ENCODE data around the gene AGT.
"Not testable (repeated sequence)": the region's sequence is repeated elsewhere in the genome, so short reads cannot be mapped to it uniquely, and the experiment has no call there.

The AGT gene

DNA sequence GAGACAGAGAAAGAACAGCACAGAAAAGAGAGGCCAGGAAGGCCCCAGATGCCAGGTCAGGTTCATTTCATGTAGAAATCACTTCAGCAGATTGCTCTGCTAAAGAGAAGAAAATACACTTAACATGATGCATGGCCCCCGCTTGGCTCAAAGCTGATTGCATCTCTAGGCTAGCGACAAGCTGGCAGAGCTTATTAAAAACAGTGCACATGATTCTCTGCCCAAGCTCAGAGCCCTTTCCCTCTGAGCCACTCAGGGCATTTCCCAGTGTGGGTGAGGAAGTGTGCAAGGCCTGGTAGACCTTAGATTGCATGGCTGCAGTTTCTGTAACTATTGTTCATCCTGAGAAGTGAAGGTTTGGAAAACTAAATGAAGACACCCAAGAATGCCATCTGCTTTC, 30.0 kb upstream of the AGT start:
- Histone ChIP-seq H3K4me3 (ENCODE audit: low read depth in 1 of 2, low read length in 2 of 2) (no peak overlapping the region), H3K36me3 (ENCODE audit: control insufficient read depth in 1 of 2, insufficient read depth in 2 of 2, low read length in 2 of 2) (no peaks in the 10 kb centered on the region), H3K9ac (ENCODE audit: low read depth in 1 of 2, low read length in 2 of 2) (no peak overlapping the region), H3K27me3 (ENCODE audit: control insufficient read depth in 1 of 2, insufficient read depth in 2 of 2, low read length in 2 of 2) (no peaks in the 10 kb centered on the region), H3K27ac (ENCODE audit: low read depth, low read length) (no peak overlapping the region), H3K9me3 (ENCODE audit: control insufficient read depth in 1 of 2, low read length in 2 of 2) (no peaks in the 10 kb centered on the region), H3K4me1 (ENCODE audit: control insufficient read depth in 1 of 2, insufficient read depth in 2 of 2, low read length in 2 of 2) (no peaks in the 10 kb centered on the region)

DNA sequence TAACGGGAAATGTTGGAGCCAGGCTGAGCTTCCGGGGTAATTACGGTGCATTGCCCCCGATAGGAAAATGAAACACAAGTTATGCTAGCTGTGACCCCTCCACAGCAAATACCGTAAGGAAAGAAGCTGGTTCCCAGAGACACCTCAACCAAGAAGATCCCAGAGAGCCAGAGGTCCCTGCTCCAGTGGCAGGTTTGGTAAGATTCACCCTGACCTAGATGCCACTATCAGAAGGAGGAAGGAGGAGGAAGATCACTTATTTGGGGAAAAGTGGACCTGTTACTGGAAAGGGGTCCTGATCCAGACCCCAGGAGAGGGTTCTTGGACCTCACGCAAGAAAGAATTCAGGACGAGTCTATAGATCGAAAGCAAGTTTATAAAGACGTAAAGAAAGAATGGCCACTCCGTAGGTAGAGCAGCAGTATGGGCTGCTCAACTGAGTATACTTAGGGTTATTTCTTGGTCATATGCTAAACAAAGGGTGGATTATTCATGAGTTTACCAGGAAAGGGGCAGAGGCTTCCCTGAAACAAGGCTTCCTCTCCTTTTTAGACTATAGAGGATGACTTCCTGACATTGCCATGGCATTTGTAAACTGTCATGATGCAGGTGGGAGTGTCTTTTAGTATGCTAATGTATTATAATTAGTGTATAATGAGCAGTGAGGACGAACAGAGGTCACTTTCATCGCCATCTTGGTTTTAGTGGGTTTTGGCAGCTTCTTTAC, 25.8 kb upstream of the AGT start:
- Histone ChIP-seq H3K9me3 (ENCODE audit: control insufficient read depth in 1 of 2, low read length in 2 of 2) (peaks cover 0 to 3% of the 10 kb centered on the region in 2 donors), H3K27me3 (ENCODE audit: control insufficient read depth in 1 of 2, insufficient read depth in 2 of 2, low read length in 2 of 2) (no peaks in the 10 kb centered on the region), H3K36me3 (ENCODE audit: control insufficient read depth in 1 of 2, insufficient read depth in 2 of 2, low read length in 2 of 2) (no peaks in the 10 kb centered on the region), H3K4me3 (ENCODE audit: low read depth in 1 of 2, low read length in 2 of 2) (no peak overlapping the region), H3K9ac (ENCODE audit: low read depth in 1 of 2, low read length in 2 of 2) (no peak overlapping the region), H3K4me1 (ENCODE audit: control insufficient read depth in 1 of 2, insufficient read depth in 2 of 2, low read length in 2 of 2) (no peaks in the 10 kb centered on the region), H3K27ac (ENCODE audit: low read depth, low read length) (no peak overlapping the region)

DNA sequence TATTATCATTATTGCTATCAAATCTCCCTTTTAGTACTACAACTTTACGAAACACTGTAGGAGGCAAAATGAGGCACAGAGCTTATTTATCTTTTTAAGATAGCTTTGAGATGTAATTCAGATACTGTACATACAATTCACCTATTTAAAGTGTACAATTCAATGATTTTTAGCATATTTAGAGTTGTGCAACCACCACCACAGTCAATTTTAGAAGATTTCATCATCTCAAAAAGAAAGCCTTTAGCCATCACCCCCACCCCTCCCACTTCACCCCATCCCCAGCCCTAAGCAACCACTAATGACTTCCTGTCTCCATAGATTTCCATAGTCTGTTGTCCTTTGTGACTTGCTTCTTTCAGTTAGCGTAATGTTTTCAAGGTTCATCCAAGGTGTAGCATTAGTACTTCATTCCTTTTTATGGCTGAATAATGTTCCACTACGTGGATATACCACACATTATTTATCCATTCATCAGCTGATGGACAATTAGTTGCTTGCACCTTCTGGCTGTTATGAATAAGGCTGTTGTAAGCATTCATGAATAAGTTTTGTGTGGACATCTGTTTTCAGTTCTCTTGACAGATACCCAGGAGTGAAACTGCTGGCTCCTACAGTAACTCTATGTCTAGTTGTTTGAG, 23.8 kb upstream of the AGT start:
- H3K9me3 ChIP-seq (ENCODE audit: control insufficient read depth in 1 of 2, low read length in 2 of 2): peaks cover 0 to 3% of the 10 kb centered on the region in 2 donors
- no peaks in the 10 kb centered on the region for H3K4me1 ChIP-seq (ENCODE audit: control insufficient read depth in 1 of 2, insufficient read depth in 2 of 2, low read length in 2 of 2)
- H3K27ac ChIP-seq (ENCODE audit: low read depth, low read length): no peak overlapping the region
- no peak overlapping the region for H3K4me3 ChIP-seq (ENCODE audit: low read depth in 1 of 2, low read length in 2 of 2)
- no peak overlapping the region for H3K9ac ChIP-seq (ENCODE audit: low read depth in 1 of 2, low read length in 2 of 2)
- H3K27me3 ChIP-seq (ENCODE audit: control insufficient read depth in 1 of 2, insufficient read depth in 2 of 2, low read length in 2 of 2): no peaks in the 10 kb centered on the region
- H3K36me3 ChIP-seq (ENCODE audit: control insufficient read depth in 1 of 2, insufficient read depth in 2 of 2, low read length in 2 of 2): no peaks in the 10 kb centered on the region

DNA sequence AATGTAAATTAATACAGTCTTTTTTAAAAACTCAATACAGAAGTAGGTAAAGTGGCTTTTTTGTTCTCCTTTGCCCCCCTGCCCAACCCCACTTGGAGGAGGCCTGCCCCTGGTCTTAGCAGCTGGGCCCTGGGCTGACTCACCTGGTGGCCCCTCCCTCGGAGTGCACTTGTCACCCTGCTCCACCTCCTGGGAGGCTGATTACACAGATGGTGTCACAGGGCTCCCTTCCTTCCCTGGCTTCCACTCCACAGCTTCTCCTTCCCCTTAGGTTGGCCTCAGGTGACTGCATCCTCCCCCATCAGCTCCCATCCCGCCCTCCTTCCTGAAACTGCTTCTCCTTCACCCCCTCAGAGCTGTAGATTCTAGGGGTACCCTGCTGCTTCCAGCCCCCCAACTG, 21.5 kb upstream of the AGT start:
- Histone ChIP-seq H3K4me3 (ENCODE audit: low read depth in 1 of 2, low read length in 2 of 2) (no peak overlapping the region), H3K36me3 (ENCODE audit: control insufficient read depth in 1 of 2, insufficient read depth in 2 of 2, low read length in 2 of 2) (no peaks in the 10 kb centered on the region), H3K27me3 (ENCODE audit: control insufficient read depth in 1 of 2, insufficient read depth in 2 of 2, low read length in 2 of 2) (no peaks in the 10 kb centered on the region), H3K9me3 (ENCODE audit: control insufficient read depth in 1 of 2, low read length in 2 of 2) (peaks cover 0 to 3% of the 10 kb centered on the region in 2 donors), H3K4me1 (ENCODE audit: control insufficient read depth in 1 of 2, insufficient read depth in 2 of 2, low read length in 2 of 2) (peaks cover 5 to 6% of the 10 kb centered on the region in 2 donors), H3K9ac (ENCODE audit: low read depth in 1 of 2, low read length in 2 of 2) (no peak overlapping the region), H3K27ac (ENCODE audit: low read depth, low read length) (no peak overlapping the region)

DNA sequence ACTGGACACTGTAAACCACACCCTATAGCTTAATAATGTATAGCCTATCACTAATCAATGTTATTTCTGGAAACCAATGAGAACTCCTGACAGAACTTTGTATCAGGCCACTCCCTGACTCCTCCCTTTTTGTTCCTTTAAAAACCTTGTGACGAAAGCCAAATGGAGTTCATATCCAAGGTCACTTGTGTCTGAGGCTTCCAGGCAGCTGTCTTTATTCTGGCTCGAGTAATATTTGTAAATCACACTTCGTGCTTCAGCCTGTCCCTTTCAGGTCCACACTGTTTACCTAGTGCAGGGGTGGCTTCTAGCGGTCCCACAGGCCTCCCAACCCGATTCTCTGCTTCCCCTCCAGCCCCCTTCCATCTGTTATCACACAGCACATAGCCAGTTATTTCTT, 17.1 kb upstream of the AGT start:
- no peaks in the 10 kb centered on the region for H3K27me3 ChIP-seq (ENCODE audit: control insufficient read depth in 1 of 2, insufficient read depth in 2 of 2, low read length in 2 of 2)
- no peak overlapping the region for H3K27ac ChIP-seq (ENCODE audit: low read depth, low read length)
- H3K9me3 ChIP-seq (ENCODE audit: control insufficient read depth in 1 of 2, low read length in 2 of 2): no peaks in the 10 kb centered on the region
- H3K36me3 ChIP-seq (ENCODE audit: control insufficient read depth in 1 of 2, insufficient read depth in 2 of 2, low read length in 2 of 2): no peaks in the 10 kb centered on the region
- peaks cover 12 to 19% of the 10 kb centered on the region in 2 donors for H3K4me1 ChIP-seq (ENCODE audit: control insufficient read depth in 1 of 2, insufficient read depth in 2 of 2, low read length in 2 of 2)
- no peak overlapping the region for H3K4me3 ChIP-seq (ENCODE audit: low read depth in 1 of 2, low read length in 2 of 2)
- no peak overlapping the region for H3K9ac ChIP-seq (ENCODE audit: low read depth in 1 of 2, low read length in 2 of 2)

DNA sequence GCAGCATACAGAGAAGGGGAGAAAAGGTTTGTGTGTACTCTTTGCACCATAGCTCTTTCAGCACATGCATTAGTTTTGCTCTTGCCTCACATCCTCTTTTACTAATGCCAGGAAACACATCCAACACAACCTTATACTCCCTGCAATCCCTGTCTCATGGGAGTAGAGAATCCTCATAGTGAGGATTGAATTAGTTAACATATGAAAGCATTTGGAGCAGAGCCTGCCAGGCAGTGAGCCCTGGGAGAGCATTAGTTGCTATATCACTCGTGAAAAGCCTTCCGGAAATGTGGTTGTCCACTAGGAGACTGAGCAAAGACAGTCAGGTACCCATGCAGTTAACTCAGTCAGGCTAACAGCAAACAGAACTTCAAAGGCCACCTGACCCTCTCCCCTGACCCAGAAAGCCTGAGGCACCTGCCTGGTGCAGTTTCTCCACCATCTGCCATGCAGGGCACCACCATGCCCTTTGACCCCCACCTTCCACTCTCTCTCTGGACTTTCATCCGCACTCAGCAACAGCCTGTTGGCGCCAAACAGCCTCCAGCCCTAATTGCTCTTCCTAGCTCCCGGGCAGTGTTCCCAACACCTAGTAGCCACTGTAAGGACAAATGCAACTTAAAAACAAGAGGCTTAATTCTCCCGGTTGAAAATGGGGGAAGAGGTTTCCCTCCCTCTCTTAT, 14.9 kb upstream of the AGT start:
- no peak overlapping the region for H3K27ac ChIP-seq (ENCODE audit: low read depth, low read length)

DNA sequence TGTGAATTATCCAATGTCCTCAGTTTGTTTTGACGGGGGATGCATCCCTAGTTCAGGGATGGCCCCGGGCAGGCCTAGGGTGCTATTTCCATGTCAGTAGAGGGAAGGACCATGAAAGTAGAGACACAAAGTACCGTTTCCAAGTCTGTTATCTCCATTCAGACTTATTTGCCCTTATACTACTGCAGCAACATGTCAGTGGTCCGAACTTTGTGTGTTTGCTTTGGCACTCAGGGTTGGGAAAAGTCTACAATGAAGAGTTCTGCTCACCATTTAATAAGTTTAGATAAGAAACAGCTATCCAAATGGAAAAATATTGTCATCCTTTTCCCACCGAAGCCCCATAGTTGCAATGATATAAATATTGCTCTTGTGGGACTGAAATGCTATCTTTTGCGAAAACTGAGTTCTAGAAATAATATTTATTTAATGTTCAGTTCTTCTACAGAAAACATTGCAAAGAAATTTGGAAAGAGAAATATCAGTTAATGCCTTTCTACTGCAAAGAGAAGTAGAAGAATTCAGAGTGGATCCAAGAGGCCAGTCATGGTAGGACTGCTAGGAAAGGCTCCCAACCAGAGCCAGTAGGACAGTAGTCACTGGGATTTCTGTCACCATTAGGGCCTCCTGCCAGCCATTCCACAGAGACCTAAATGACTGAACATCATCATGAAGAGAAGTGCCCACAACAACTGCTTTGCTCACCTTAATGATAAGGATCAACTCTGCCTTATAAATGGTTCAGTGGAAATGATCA, 11.5 kb upstream of the AGT start:
- Histone ChIP-seq H3K36me3 (ENCODE audit: control insufficient read depth in 1 of 2, insufficient read depth in 2 of 2, low read length in 2 of 2) (no peaks in the 10 kb centered on the region), H3K9me3 (ENCODE audit: control insufficient read depth in 1 of 2, low read length in 2 of 2) (peaks cover 0 to 7% of the 10 kb centered on the region in 2 donors), H3K27ac (ENCODE audit: low read depth, low read length) (no peak overlapping the region), H3K4me3 (ENCODE audit: low read depth in 1 of 2, low read length in 2 of 2) (no peak overlapping the region), H3K9ac (ENCODE audit: low read depth in 1 of 2, low read length in 2 of 2) (no peak overlapping the region), H3K4me1 (ENCODE audit: control insufficient read depth in 1 of 2, insufficient read depth in 2 of 2, low read length in 2 of 2) (peaks cover 7 to 13% of the 10 kb centered on the region in 2 donors), H3K27me3 (ENCODE audit: control insufficient read depth in 1 of 2, insufficient read depth in 2 of 2, low read length in 2 of 2) (no peaks in the 10 kb centered on the region)

More for the DNA sequence above, 14.9 kb upstream of the AGT start:
- Histone ChIP-seq H3K36me3 (ENCODE audit: control insufficient read depth in 1 of 2, insufficient read depth in 2 of 2, low read length in 2 of 2) (no peaks in the 10 kb centered on the region), H3K4me3 (ENCODE audit: low read depth in 1 of 2, low read length in 2 of 2) (no peak overlapping the region), H3K4me1 (ENCODE audit: control insufficient read depth in 1 of 2, insufficient read depth in 2 of 2, low read length in 2 of 2) (peaks cover 12 to 19% of the 10 kb centered on the region in 2 donors), H3K27me3 (ENCODE audit: control insufficient read depth in 1 of 2, insufficient read depth in 2 of 2, low read length in 2 of 2) (no peaks in the 10 kb centered on the region), H3K9ac (ENCODE audit: low read depth in 1 of 2, low read length in 2 of 2) (no peak overlapping the region), H3K9me3 (ENCODE audit: control insufficient read depth in 1 of 2, low read length in 2 of 2) (no peaks in the 10 kb centered on the region)

DNA sequence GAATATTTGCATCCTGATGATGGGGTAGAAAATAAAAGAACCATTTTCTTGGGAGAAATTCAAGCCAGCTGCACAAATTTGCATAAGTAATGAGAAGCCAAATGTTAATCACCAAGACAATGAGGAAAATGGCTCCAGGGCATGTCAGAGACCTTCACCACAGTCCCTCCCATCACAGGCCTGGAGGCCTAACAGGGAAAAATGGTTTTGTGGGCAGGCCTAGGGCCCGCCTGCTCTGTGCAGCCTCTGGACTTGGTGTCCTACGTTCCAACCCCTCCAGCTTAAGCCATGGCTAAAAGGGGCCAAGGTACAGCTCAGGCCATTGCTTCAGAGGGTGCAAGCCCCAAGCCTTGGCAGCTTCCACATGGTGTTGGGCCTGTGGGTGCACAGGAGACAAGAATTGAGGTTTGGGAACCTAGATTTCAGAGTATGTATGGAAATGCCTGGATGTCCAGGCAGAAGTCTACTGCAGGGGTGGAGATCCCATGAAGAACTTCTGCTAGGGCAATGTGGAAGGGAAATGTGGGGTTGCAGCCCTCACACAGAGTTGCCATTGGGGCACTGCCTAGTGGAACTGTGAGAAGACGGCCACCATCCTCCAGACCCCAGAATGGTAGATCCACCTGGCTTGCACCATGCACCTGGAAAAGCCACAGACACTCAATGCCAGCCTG, 8.1 kb upstream of the AGT start:
- not testable (repeated sequence) for H3K27ac ChIP-seq (ENCODE audit: low read depth, low read length); H3K36me3 ChIP-seq (ENCODE audit: control insufficient read depth in 1 of 2, insufficient read depth in 2 of 2, low read length in 2 of 2); H3K9me3 ChIP-seq (ENCODE audit: control insufficient read depth in 1 of 2, low read length in 2 of 2); H3K4me1 ChIP-seq (ENCODE audit: control insufficient read depth in 1 of 2, insufficient read depth in 2 of 2, low read length in 2 of 2); H3K27me3 ChIP-seq (ENCODE audit: control insufficient read depth in 1 of 2, insufficient read depth in 2 of 2, low read length in 2 of 2); H3K4me3 ChIP-seq (ENCODE audit: low read depth in 1 of 2, low read length in 2 of 2); H3K9ac ChIP-seq (ENCODE audit: low read depth in 1 of 2, low read length in 2 of 2)

DNA sequence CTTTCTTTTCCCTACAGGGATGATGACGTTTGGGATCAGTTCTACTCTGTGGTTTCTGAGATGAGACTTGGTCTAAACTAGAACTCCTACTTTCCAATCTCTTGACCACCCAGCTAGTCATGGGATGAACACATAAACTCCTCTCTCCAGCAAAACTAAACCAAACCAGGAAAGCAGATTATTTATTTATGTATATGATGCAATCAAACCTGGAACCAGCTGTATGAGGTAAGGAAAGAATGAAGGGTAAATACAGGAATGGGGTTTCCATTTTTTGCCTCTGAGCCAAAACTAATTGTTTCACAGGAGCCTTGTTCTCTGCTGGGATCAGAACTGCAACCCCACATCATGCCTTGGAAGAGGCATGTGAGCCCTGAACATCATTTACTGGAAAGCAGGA, 3.3 kb upstream of the AGT start:
- Histone ChIP-seq H3K4me1 (ENCODE audit: control insufficient read depth in 1 of 2, insufficient read depth in 2 of 2, low read length in 2 of 2) (peaks cover 12 to 16% of the 10 kb centered on the region in 2 donors), H3K36me3 (ENCODE audit: control insufficient read depth in 1 of 2, insufficient read depth in 2 of 2, low read length in 2 of 2) (no peaks in the 10 kb centered on the region), H3K27ac (ENCODE audit: low read depth, low read length) (no peak overlapping the region), H3K9ac (ENCODE audit: low read depth in 1 of 2, low read length in 2 of 2) (no peak overlapping the region), H3K4me3 (ENCODE audit: low read depth in 1 of 2, low read length in 2 of 2) (no peak overlapping the region), H3K9me3 (ENCODE audit: control insufficient read depth in 1 of 2, low read length in 2 of 2) (peaks cover 0 to 5% of the 10 kb centered on the region in 2 donors), H3K27me3 (ENCODE audit: control insufficient read depth in 1 of 2, insufficient read depth in 2 of 2, low read length in 2 of 2) (no peaks in the 10 kb centered on the region)

All from duodenal mucosa (tissue), 2 donors.